GM19328 (cell line): Measurements from ENCODE around the gene SAMD1.
"Not testable (repeated sequence)": the region's sequence is repeated elsewhere in the genome, so short reads cannot be mapped to it uniquely, and the experiment has no call there.

Experiments used
- ATAC-seq: cut with Tn5 transposase; IDR thresholded peaks from one replicate; pipeline ENCODE4 v1.9.1; 2021; ENCODE audit warnings: mild to moderate bottlenecking, moderate library complexity; ENCODE audit not compliant: unreplicated experiment

The SAMD1 gene

DNA sequence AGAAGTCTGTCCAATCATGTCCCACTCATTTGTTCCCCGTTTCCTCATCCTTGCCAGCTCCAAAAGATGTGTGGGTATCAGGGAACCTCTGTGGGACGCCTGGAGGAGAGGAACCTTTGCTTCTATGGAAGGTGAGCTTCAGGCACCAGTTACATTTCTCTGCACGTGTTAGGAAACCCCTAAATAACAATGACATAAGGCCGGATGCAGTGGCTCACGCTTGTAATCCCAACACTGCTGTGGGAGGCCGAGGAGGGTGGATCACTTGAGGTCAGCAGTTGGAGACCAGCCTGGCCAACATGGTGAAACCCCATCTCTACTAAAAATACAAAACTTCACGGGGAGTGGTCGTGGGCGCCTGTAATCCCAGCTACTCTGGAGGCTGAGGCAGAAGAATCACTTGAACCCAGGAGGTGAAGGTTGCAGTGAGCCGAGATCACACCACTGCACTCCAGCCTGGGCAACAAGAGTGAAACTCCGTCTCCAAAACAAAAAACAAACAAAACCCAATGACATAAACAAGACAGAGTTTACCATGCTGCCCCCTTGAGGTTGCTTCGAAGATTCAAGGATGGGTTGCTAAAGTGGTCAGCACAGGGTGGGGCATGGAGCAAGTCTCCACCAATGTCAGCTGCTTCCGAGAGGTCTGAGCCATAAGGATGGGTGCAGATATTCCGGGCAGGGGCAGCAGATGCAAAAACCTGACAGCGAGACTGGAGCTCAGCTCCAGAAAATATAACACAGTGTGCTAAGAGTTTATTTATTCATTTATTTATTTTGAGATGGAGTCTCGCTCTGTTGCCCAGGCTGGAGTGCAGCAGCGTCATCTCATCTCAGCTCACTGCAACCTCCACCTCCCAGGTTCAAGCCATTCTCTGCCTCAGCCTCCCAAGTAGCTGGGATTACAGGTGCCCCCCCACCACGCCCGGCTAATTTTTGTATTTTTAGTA is 47.6 kb downstream of the SAMD1 start:
- not testable (repeated sequence) for ATAC-seq

GRCh38 chr19:14039181-14039580 is 51.4 kb downstream of the SAMD1 start:
- ATAC-seq: no peak
